Measurements from ENCODE around the gene RTP3. TPM values are rescaled to one million over a fixed set of nuclear protein-coding genes. Genes with fewer than 3 reads are reported as not detected.

The RTP3 gene
- total and polyA plus RNA-seq, 10 donors, result not detected

- DNase-seq, result no peak
- Histone ChIP-seq H3K4me1 (peaks cover 0 to 61% (median 19%) of the 10 kb centered on the region in 6 donors), H3K4me3 (no peak overlapping the region), H3K27ac (peak overlapping the region in 1 of 8 donors; percentile 49), H3K9me3 (peaks cover 0 to 14% (median 10%) of the 10 kb centered on the region in 8 donors), H3K36me3 (no peaks in the 10 kb centered on the region), H3K27me3 (replicated peaks in 1 of 7) (no peaks in the 10 kb centered on the region)
- intact Hi-C loops (cut with DNase I; ENCODE audit: low total_unique reads), result no loop called here
- no peak for TF ChIP-seq POLR2A (IDR thresholded peaks at IDR 0.05)
- TF ChIP-seq, protein P1, sequence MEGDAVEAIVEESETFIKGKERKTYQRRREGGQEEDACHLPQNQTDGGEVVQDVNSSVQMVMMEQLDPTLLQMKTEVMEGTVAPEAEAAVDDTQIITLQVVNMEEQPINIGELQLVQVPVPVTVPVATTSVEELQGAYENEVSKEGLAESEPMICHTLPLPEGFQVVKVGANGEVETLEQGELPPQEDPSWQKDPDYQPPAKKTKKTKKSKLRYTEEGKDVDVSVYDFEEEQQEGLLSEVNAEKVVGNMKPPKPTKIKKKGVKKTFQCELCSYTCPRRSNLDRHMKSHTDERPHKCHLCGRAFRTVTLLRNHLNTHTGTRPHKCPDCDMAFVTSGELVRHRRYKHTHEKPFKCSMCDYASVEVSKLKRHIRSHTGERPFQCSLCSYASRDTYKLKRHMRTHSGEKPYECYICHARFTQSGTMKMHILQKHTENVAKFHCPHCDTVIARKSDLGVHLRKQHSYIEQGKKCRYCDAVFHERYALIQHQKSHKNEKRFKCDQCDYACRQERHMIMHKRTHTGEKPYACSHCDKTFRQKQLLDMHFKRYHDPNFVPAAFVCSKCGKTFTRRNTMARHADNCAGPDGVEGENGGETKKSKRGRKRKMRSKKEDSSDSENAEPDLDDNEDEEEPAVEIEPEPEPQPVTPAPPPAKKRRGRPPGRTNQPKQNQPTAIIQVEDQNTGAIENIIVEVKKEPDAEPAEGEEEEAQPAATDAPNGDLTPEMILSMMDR (IDR thresholded peaks at IDR 0.05 in 8 of 11, conservative IDR thresholded peaks at IDR 0.05 in 3 of 11), result no peak
- no peak for TF ChIP-seq POLR2AphosphoS5 (IDR thresholded peaks at IDR 0.05)
- WGBS, 5 donors, result 91 to 100% (median 94%) methylated on average over 5 of the region's 5 CpGs
Observed at GRCh38 chr3:46471371-46471914, 26.3 kb upstream of the RTP3 start.

GRCh38 chr3:46472736-46473135 lies 25.0 kb upstream of the RTP3 start:
- peaks cover 0 to 53% (median 16%) of the 10 kb centered on the region in 6 donors for H3K4me1 ChIP-seq
- no peak for DNase-seq
- WGBS, 5 donors, result 84 to 92% (median 88%) methylated on average over 2 of the region's 2 CpGs

DNA sequence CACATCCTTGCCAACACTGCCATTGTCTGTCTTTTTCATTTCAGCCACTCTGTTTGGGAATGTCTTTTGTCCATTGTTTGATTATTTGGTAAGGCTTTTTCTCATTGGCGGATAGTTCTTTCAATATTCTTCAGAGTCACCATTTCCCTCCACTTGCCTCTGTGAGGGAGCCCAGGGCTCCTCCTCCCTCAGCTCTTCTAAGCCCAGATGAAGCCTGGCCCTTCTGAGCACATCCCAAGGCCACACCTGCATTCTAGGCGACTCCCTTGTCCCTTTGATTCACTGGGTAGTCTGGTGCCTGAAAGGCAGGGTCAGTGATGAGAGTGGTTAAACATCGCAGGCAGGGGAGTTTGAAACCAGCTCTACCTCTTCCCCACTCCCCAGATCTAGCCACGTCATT lies 20.6 kb upstream of the RTP3 start:
- H3K4me1 ChIP-seq, result peaks cover 0 to 25% (median 0%) of the 10 kb centered on the region in 6 donors
- no peak overlapping the region for H3K4me3 ChIP-seq
- peaks cover 0 to 14% (median 10%) of the 10 kb centered on the region in 8 donors for H3K9me3 ChIP-seq
- intact Hi-C loops (cut with DNase I; ENCODE audit: low total_unique reads), result no loop called here
- TF ChIP-seq POLR2AphosphoS5 (IDR thresholded peaks at IDR 0.05) (no peak), POLR2A (IDR thresholded peaks at IDR 0.05) (no peak)
- TF ChIP-seq, protein P1 (IDR thresholded peaks at IDR 0.05 in 8 of 11, conservative IDR thresholded peaks at IDR 0.05 in 3 of 11), result no peak
- DNase-seq, result no peak
- whole genome bisulfite sequencing, 5 donors, result 85 to 95% (median 88%) methylated on average over 4 of the region's 4 CpGs
- no peak overlapping the region for H3K27ac ChIP-seq
- no peaks in the 10 kb centered on the region for H3K36me3 ChIP-seq
- H3K27me3 ChIP-seq (replicated peaks in 1 of 7), result no peaks in the 10 kb centered on the region

More at GRCh38 chr3:46472736-46473135, 25.0 kb upstream of the RTP3 start:
- intact Hi-C loops (cut with DNase I; ENCODE audit: low total_unique reads), result no loop called here
- Histone ChIP-seq H3K27me3 (replicated peaks in 1 of 7) (no peaks in the 10 kb centered on the region), H3K9me3 (peaks cover 0 to 14% (median 10%) of the 10 kb centered on the region in 8 donors), H3K36me3 (no peaks in the 10 kb centered on the region), H3K4me3 (no peak overlapping the region), H3K27ac (no peak overlapping the region)
- TF ChIP-seq POLR2AphosphoS5 (IDR thresholded peaks at IDR 0.05) (no peak), POLR2A (IDR thresholded peaks at IDR 0.05) (no peak)
- TF ChIP-seq, protein P1 (IDR thresholded peaks at IDR 0.05 in 8 of 11, conservative IDR thresholded peaks at IDR 0.05 in 3 of 11), result no peak

DNA sequence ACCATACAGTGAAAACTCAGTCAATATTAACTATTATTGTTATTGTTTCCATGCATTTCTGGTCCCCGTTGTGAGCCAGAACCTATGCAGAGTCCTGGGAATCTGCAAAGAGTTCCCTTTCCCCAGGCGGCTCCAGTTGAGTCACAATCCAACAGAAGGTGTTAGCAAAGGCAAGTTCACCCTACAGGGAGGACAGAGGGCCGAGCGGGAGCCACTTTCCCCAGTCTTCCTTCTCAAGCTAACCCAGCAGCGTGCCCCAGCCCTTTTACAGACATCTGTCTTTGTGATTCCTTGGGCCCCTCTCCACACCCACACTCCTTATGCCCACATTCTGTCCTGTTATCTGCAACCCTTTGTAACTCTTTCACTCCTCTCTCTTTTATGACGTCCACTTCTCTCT lies 20.0 kb upstream of the RTP3 start:
- Histone ChIP-seq H3K4me1 (peaks cover 0 to 26% (median 0%) of the 10 kb centered on the region in 6 donors), H3K4me3 (no peak overlapping the region), H3K27me3 (replicated peaks in 1 of 7) (no peaks in the 10 kb centered on the region), H3K9me3 (peaks cover 0 to 14% (median 10%) of the 10 kb centered on the region in 8 donors), H3K36me3 (no peaks in the 10 kb centered on the region), H3K27ac (peak overlapping the region in 3 of 8 donors; percentile 38 to 49 (median 47))
- no peak for TF ChIP-seq POLR2AphosphoS5 (IDR thresholded peaks at IDR 0.05)
- TF ChIP-seq, protein P1 (IDR thresholded peaks at IDR 0.05 in 8 of 11, conservative IDR thresholded peaks at IDR 0.05 in 3 of 11), result no peak
- TF ChIP-seq POLR2A (IDR thresholded peaks at IDR 0.05), result no peak
- intact Hi-C loops (cut with DNase I; ENCODE audit: low total_unique reads), result no loop called here
- 83 to 92% (median 91%) methylated on average over 6 of the region's 6 CpGs for WGBS, 5 donors
- DNase-seq, result no peak

All from spleen (tissue), 11 donors.